Left lung (tissue), 10 donors: Measurements from ENCODE around the gene COX19. TPM values are rescaled to one million over a fixed set of nuclear protein-coding genes. Genes with fewer than 3 reads are reported as not detected.

ENCODE experiments used
- ATAC-seq: fragments of 200-7000 bp; cut with Tn5 transposase; one replicate; pipeline ENCODE4 v1.9.1; 2020; ENCODE audit warnings: moderate library complexity
- DNase-seq, 4 donors: peaks; one replicate each; pipeline ENCODE4 v3.0.0-alpha.2; 2013 to 2020
- H3K27ac ChIP-seq, 2 donors: fragments of 200-600 bp; sonication (generic) in 1 of 2; one replicate each; pipeline versions ENCODE4 v1.5.0 to v1.8.0; 2020 to 2021
- H3K27me3 ChIP-seq, 2 donors: fragments of 200-600 bp; sonication (generic) in 1 of 2; one replicate each; pipeline versions ENCODE4 v1.5.0 to v1.8.0; 2020 to 2021
- H3K36me3 ChIP-seq, 2 donors: fragments of 200-600 bp; sonication (generic) in 1 of 2; one replicate each; pipeline versions ENCODE4 v1.5.0 to v1.8.0; 2020 to 2021
- H3K4me1 ChIP-seq, 2 donors: fragments of 200-600 bp; one replicate each; pipeline ENCODE4 v1.8.0; 2021
- H3K4me3 ChIP-seq, 2 donors: fragments of 200-600 bp; sonication (generic) in 1 of 2; one replicate each; pipeline versions ENCODE4 v1.5.0 to v1.8.0; 2020 to 2021; ENCODE audit warnings: mild to moderate bottlenecking in 1 of 2
- H3K9me3 ChIP-seq, 2 donors: fragments of 200-600 bp; sonication (generic) in 1 of 2; one replicate each; pipeline versions ENCODE4 v1.5.0 to v1.8.0; 2020 to 2021
- intact Hi-C, 2 donors: fragments of 100-400 bp; cut with DNase I; formaldehyde crosslinking; loops; one replicate each; pipeline versions ENCODE4 v1.11.2 to v1.14.2; 2022
- polyA plus RNA-seq, 6 donors: library from polyadenylated mRNA; unstranded; fragments of 120-200 nt; gene quantifications; one replicate each; pipeline ENCODE4 v1.2.1, GENCODE V29; 2013; ENCODE audit not compliant: insufficient read length in 6 of 6
- total RNA-seq, 2 donors: library from RNA; stranded (reverse); fragmentation: NEBNext Ultra II Directional; extraction: Animal tissue kit (Norgen Biotek cat#: 25700); gene quantifications; one replicate each; pipeline ENCODE4 v1.2.1, GENCODE V29; 2021
- TF ChIP-seq, protein P1 (sequence below), 2 donors: fragments of 200-600 bp; sonication (generic) in 1 of 2; IDR thresholded peaks; one replicate each; pipeline versions ENCODE4 v1.5.0 to v1.8.0; 2021; ENCODE audit warnings: antibody characterized with exemption in 2 of 2
- donor health status: DM: no; HTN: yes; CAD: no.
- donor health status: DM: no; HTN: no; CAD: no.

Gene COX19
- total and polyA plus RNA-seq, 8 donors = 9.1 to 18.1 (median 16.4) TPM

DNA sequence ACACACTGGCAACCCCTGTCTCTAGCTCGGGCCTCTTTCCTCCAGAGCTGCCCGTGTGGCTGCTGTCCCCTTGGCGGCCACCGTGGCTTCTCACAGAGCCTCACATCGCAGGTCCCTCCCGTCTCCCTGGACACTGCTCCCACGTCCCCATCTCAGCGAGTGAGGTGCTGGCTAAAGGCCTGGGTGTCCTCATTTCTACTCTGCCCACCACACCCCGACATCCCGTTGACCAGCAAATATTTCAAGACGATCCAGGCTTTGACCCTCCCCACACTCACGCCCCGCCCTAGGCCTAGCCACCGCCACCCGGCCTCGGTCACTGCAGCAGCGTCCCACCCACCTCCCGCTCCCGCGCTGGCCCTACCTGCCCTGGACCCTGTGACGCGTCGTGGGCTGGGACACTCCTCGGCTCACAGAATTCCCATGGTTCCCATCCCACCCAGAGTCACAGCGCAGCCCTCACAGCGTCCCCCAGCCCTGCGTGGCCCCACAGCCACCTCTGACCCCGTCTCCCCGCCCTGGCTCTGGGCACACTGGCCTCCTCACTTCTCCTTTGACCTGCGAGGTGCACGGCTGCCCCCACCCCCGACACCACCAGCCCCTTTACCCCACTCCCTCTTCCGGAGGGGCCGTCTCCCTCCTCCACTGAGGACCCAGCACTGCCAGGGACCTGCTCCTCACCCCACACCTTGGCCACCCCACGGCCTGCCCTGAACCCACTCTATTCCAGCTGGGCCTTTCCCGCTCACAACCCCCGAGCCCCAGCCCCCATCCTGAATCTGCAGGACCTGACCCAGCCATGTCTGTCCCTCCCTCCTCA, 27.7 kb downstream of the COX19 start:
- H3K4me3 ChIP-seq = no peak overlapping the region
- H3K36me3 ChIP-seq = no peaks in the 10 kb centered on the region
- intact Hi-C loops = no loop called here
- ATAC-seq (no peak), DNase-seq (peak in 1 of 4 donors; percentile 68)
- TF ChIP-seq, protein P1, sequence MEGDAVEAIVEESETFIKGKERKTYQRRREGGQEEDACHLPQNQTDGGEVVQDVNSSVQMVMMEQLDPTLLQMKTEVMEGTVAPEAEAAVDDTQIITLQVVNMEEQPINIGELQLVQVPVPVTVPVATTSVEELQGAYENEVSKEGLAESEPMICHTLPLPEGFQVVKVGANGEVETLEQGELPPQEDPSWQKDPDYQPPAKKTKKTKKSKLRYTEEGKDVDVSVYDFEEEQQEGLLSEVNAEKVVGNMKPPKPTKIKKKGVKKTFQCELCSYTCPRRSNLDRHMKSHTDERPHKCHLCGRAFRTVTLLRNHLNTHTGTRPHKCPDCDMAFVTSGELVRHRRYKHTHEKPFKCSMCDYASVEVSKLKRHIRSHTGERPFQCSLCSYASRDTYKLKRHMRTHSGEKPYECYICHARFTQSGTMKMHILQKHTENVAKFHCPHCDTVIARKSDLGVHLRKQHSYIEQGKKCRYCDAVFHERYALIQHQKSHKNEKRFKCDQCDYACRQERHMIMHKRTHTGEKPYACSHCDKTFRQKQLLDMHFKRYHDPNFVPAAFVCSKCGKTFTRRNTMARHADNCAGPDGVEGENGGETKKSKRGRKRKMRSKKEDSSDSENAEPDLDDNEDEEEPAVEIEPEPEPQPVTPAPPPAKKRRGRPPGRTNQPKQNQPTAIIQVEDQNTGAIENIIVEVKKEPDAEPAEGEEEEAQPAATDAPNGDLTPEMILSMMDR (IDR thresholded peaks at IDR 0.05) = no peak
- peaks cover 0 to 18% of the 10 kb centered on the region in 2 donors for H3K4me1 ChIP-seq
- H3K27ac ChIP-seq = no peak overlapping the region
- no peaks in the 10 kb centered on the region for H3K9me3 ChIP-seq
- peaks cover 0 to 14% of the 10 kb centered on the region in 2 donors for H3K27me3 ChIP-seq

DNA sequence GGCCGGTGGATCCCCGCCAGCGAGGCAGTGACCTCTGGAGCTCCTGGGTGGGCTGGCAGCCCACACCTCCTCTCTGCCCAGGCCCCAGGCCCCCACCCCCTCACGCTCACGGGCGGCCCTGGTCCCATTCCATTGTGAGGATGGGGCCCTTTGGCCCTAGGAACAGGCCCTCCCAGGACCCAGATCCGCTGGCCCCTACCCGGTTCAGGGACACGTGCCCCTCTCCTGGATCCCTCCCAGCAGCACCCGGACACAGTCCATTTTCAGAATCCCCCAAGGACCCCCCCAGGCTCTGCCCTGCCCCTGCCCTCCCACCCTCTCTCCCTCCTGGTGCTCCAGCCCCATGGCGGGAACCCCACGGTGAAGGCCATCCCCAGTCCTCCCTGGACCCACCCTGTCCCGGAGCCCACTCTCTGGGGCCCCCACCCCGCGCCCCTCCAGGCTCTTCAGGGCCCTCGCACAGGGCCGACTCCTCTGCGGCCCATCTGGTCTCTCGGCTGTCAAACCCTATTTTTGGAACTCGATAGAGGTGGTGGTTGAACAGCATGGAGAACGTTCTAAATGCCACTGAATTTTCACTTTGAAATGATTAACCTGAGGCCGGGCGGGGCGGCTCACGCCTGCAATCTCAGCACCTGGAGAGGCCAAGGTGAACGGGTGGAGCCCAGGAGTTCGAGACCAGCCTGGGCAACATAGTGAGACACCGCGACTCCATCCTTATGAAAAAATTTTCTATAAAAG, 28.9 kb downstream of the COX19 start:
- Histone ChIP-seq H3K4me3 (peak overlapping the region in 1 of 2 donors; percentile 40), H3K4me1 (peaks cover 0 to 14% of the 10 kb centered on the region in 2 donors), H3K36me3 (no peaks in the 10 kb centered on the region), H3K27ac (peak overlapping the region; percentile 22 to 61), H3K9me3 (no peaks in the 10 kb centered on the region), H3K27me3 (peaks cover 0 to 7% of the 10 kb centered on the region in 2 donors)
- TF ChIP-seq, protein P1 (IDR thresholded peaks at IDR 0.05) = no peak
- ATAC-seq (no peak), DNase-seq (peak in 1 of 4 donors; percentile 52)
- intact Hi-C loops = no loop called here

DNA sequence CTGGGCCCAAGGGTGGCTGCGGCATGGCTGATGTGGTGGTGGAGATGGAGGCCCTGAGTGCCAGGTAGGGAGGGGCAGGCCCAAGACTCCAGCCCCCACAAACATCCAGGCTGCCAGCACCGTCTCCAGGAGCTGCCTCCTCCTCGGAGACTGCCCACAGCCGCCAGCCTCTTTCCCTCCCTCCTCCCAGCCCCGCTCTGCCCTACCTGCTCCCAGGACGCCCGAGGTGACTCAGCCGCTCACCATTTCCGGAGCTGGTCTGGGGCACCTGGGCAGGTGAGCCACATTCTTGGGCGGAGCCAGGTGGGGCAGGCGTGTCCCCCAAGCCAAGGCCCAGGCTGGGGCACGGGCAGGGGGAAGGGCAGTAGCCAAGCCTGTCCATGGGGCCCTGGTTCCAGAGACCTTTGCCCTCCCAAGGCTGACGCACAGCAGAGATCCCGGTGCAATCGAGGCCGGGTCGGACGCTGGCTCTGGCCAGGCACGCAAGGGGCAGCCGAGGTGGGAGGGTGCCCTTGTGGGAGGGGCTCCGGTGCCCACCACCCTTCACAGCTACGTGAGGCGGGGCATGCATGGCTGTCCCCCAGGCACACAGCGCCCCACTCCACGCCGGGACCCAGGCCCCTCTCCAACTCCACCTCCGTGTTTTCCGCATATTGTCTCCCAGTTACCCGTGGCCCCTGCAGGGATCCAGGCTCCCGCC, 29.6 kb downstream of the COX19 start:
- peak in 3 of 4 donors; percentile 71 to 95 (median 88) for DNase-seq
- TF ChIP-seq, protein P1 (IDR thresholded peaks at IDR 0.05) = no peak
- no peaks in the 10 kb centered on the region for H3K36me3 ChIP-seq
- peak; percentile 98 for ATAC-seq
- H3K27me3 ChIP-seq = peaks cover 0 to 7% of the 10 kb centered on the region in 2 donors
- intact Hi-C loops = no loop called here
- H3K4me1 ChIP-seq = peaks cover 0 to 20% of the 10 kb centered on the region in 2 donors
- H3K4me3 ChIP-seq = peak overlapping the region; percentile 1 to 40
- H3K9me3 ChIP-seq = no peaks in the 10 kb centered on the region
- peak overlapping the region; percentile 55 to 61 for H3K27ac ChIP-seq

DNA sequence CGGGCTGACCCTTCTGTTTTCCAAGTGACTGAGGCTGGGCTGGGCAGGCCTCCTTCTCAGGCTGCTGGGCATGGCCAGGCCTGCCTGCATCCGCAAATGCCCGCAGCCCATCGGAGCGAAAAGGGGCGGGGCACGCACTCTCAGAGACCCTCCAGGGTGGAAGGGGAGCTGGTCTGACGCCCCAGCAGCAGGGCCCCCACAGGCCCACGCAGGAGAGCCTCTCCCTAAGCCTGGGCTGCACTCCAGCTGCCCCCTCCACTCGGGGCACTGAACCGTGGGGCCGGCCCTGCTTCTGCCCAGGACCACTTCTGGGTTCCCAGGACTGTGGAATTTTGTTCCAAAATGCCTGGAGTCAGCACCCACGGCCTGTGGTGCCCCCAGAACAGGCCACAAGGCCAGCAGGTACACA, 30.2 kb downstream of the COX19 start:
- peak; percentile 57 for ATAC-seq
- Histone ChIP-seq H3K9me3 (no peaks in the 10 kb centered on the region), H3K4me3 (peak overlapping the region; percentile 1 to 40), H3K27ac (peak overlapping the region; percentile 55 to 61), H3K27me3 (peaks cover 0 to 7% of the 10 kb centered on the region in 2 donors), H3K36me3 (no peaks in the 10 kb centered on the region), H3K4me1 (peaks cover 0 to 17% of the 10 kb centered on the region in 2 donors)
- intact Hi-C loops = no loop called here
- TF ChIP-seq, protein P1 (IDR thresholded peaks at IDR 0.05) = no peak
- DNase-seq = peak in 1 of 4 donors; percentile 72
